Neuronal stem cell (in vitro differentiated cells): ENCODE results near the gene GMPPB.

Experiments
- DNase-seq: peaks from one replicate; pipeline ENCODE4 v3.0.0-alpha.2; 2013; ENCODE audit warnings: low spot score
- H2AFZ ChIP-seq: one replicate; pipeline ENCODE4 v1.6.1; 2013; ENCODE audit warnings: mild to moderate bottlenecking, low read length, inconsistent platforms
- H2AK5ac ChIP-seq: 2 replicates; pipeline ENCODE4 v1.6.1; 2013; ENCODE audit warnings: low read depth, mild to moderate bottlenecking, inconsistent platforms, low read length, moderate library complexity, mixed read lengths
- H2BK120ac ChIP-seq: 2 replicates; pipeline ENCODE4 v1.6.1; 2013; ENCODE audit warnings: low read depth, mild to moderate bottlenecking, inconsistent platforms, low read length, moderate library complexity, mixed read lengths
- H2BK12ac ChIP-seq: one replicate; pipeline ENCODE4 v1.6.1; 2013; ENCODE audit warnings: low read length, inconsistent platforms
- H2BK15ac ChIP-seq: 2 replicates; pipeline ENCODE4 v1.6.1; 2013; ENCODE audit warnings: mild to moderate bottlenecking, low read length, inconsistent platforms, mixed read lengths
- H2BK5ac ChIP-seq: one replicate; pipeline ENCODE4 v1.6.1; 2013; ENCODE audit warnings: inconsistent platforms, mild to moderate bottlenecking, low read length, moderate library complexity
- H3K14ac ChIP-seq: one replicate; pipeline ENCODE4 v1.6.1; 2013; ENCODE audit warnings: low read length, inconsistent platforms
- H3K18ac ChIP-seq: 2 replicates; pipeline ENCODE4 v1.6.1; 2013; ENCODE audit warnings: low read length, inconsistent platforms
- H3K23ac ChIP-seq: 2 replicates; pipeline ENCODE4 v1.6.1; 2013; ENCODE audit warnings: low read depth, mild to moderate bottlenecking, mixed read lengths, low read length, inconsistent platforms; ENCODE audit not compliant: poor library complexity
- H3K27ac ChIP-seq: replicated peaks from 3 replicates; pipeline ENCODE4 v1.5.1; 2013; ENCODE audit warnings: low read length, inconsistent platforms
- H3K27me3 ChIP-seq, 3 experiments: 2 replicates each; pipeline ENCODE4 v1.6.1; 2013; ENCODE audit warnings: low read length in 3 of 3, mild to moderate bottlenecking in 2 of 3, inconsistent platforms in 1 of 3, low read depth in 1 of 3, mixed read lengths in 1 of 3, moderate library complexity in 1 of 3; ENCODE audit not compliant: control insufficient read depth in 3 of 3, insufficient read depth in 3 of 3
- H3K36me3 ChIP-seq, 2 donors: replicated peaks in 1 of 2; 2 replicates each; pipeline ENCODE4 v1.6.1; 2013; ENCODE audit warnings: low read length in 2 of 2; ENCODE audit not compliant: control insufficient read depth in 2 of 2, insufficient read depth in 2 of 2
- H3K4ac ChIP-seq: 2 replicates; pipeline ENCODE4 v1.6.1; 2013; ENCODE audit warnings: inconsistent platforms, mild to moderate bottlenecking, low read length, moderate library complexity
- H3K4me1 ChIP-seq, 2 donors: 1 replicate in 1 of 2; 2 replicates in 1 of 2; pipeline ENCODE4 v1.6.1; 2013; ENCODE audit warnings: low read length in 2 of 2, low read depth in 1 of 2; ENCODE audit not compliant: control insufficient read depth in 2 of 2, insufficient read depth in 1 of 2
- H3K4me2 ChIP-seq: one replicate; pipeline ENCODE4 v1.6.1; 2013; ENCODE audit warnings: mild to moderate bottlenecking, low read length, inconsistent platforms; ENCODE audit not compliant: insufficient read depth, poor library complexity, severe bottlenecking
- H3K4me3 ChIP-seq, 2 donors: 2 replicates each; pipeline ENCODE4 v1.5.1; 2013; ENCODE audit warnings: low read length in 2 of 2, mild to moderate bottlenecking in 2 of 2, inconsistent platforms in 1 of 2, moderate library complexity in 1 of 2
- H3K79me1 ChIP-seq: one replicate; pipeline ENCODE4 v1.6.1; 2013; ENCODE audit warnings: low read depth, mild to moderate bottlenecking, inconsistent platforms, low read length, moderate library complexity
- H3K9ac ChIP-seq: one replicate; pipeline ENCODE4 v1.6.1; 2013; ENCODE audit warnings: mild to moderate bottlenecking, low read depth, low read length, inconsistent platforms; ENCODE audit not compliant: poor library complexity
- H3K9me3 ChIP-seq, 2 donors: replicated peaks in 1 of 2; 2 replicates each; pipeline versions ENCODE3 to v1.6.1; 2013; ENCODE audit warnings: low read length in 2 of 2, mild to moderate bottlenecking in 2 of 2, inconsistent platforms in 1 of 2, low read depth in 1 of 2, mixed read lengths in 1 of 2, moderate library complexity in 1 of 2; ENCODE audit not compliant: control insufficient read depth in 2 of 2, insufficient read depth in 1 of 2
- H4K8ac ChIP-seq: one replicate; pipeline ENCODE4 v1.6.1; 2013; ENCODE audit warnings: low read depth, mild to moderate bottlenecking, inconsistent platforms, low read length, moderate library complexity
- H4K91ac ChIP-seq: one replicate; pipeline ENCODE4 v1.6.1; 2013; ENCODE audit warnings: low read length, low read depth, mild to moderate bottlenecking, inconsistent platforms; ENCODE audit not compliant: poor library complexity
- WGBS, 2 donors: extraction: QIAGEN DNeasy Blood & Tissue Kit; methylation state at CpG; one replicate each; pipeline ENCODE4 v1.1.7; 2013; ENCODE audit warnings: missing lambda C conversion rate in 2 of 2, mixed read lengths in 1 of 2; ENCODE audit not compliant: insufficient read length in 2 of 2, insufficient replicate concordance in 1 of 2; ENCODE audit errors: extremely low coverage in 2 of 2; 5-methylcytosine and 5-hydroxymethylcytosine counted together

GMPPB gene

GRCh38 chr3:49769286-49769915, 45.6 kb upstream of the GMPPB start:
- H4K91ac ChIP-seq, result no peak overlapping the region
- no peak overlapping the region for H3K27ac ChIP-seq
- no peak overlapping the region for H3K9ac ChIP-seq
- no CpG with 5 or more reads among the region's 3 CpGs for WGBS, 2 donors
- no peak for DNase-seq
- peaks cover 0 to 3% of the 10 kb centered on the region in 2 donors for H3K9me3 ChIP-seq
- H3K4me3 ChIP-seq, result no peak overlapping the region
- peaks cover 3% of the 10 kb centered on the region for H3K79me1 ChIP-seq
- H2BK12ac ChIP-seq, result no peak overlapping the region
- no peak overlapping the region for H2BK5ac ChIP-seq
- H2BK15ac ChIP-seq, result no peak overlapping the region
- H3K23ac ChIP-seq, result no peak overlapping the region
- H3K4me2 ChIP-seq, result no peak overlapping the region
- no peak overlapping the region for H2AK5ac ChIP-seq
- H3K36me3 ChIP-seq, result peaks cover 0 to 35% of the 10 kb centered on the region in 2 donors
- no peaks in the 10 kb centered on the region for H3K27me3 ChIP-seq
- no peak overlapping the region for H2BK120ac ChIP-seq
- H3K18ac ChIP-seq, result no peak overlapping the region
- no peak overlapping the region for H2AFZ ChIP-seq
- H3K4ac ChIP-seq, result no peak overlapping the region
- H3K4me1 ChIP-seq, result no peaks in the 10 kb centered on the region
- H3K14ac ChIP-seq, result no peak overlapping the region
- no peak overlapping the region for H4K8ac ChIP-seq

- H2BK15ac ChIP-seq, result no peak overlapping the region
- WGBS, 2 donors, result no CpG with 5 or more reads among the region's 4 CpGs
These were observed 40.2 kb upstream of the GMPPB start for GRCh38 chr3:49763981-49764380.

GRCh38 chr3:49761661-49762060, 37.9 kb upstream of the GMPPB start:
- Histone ChIP-seq H3K79me1 (no peaks in the 10 kb centered on the region), H2AK5ac (no peak overlapping the region), H3K27ac (no peak overlapping the region), H3K4ac (no peak overlapping the region), H2BK12ac (no peak overlapping the region), H3K4me1 (no peaks in the 10 kb centered on the region), H4K8ac (no peak overlapping the region), H3K4me3 (no peak overlapping the region), H3K27me3 (no peaks in the 10 kb centered on the region), H3K9ac (no peak overlapping the region), H3K9me3 (peaks cover 0 to 3% of the 10 kb centered on the region in 2 donors), H2BK15ac (no peak overlapping the region), H4K91ac (no peak overlapping the region), H3K23ac (no peak overlapping the region), H3K4me2 (no peak overlapping the region), H2BK120ac (no peak overlapping the region), H2BK5ac (no peak overlapping the region), H3K18ac (no peak overlapping the region), H2AFZ (no peak overlapping the region), H3K14ac (no peak overlapping the region), H3K36me3 (peaks cover 0 to 26% of the 10 kb centered on the region in 2 donors)
- WGBS, 2 donors, result no CpG with 5 or more reads among the region's 3 CpGs
- DNase-seq, result no peak

More at GRCh38 chr3:49763981-49764380, 40.2 kb upstream of the GMPPB start:
- no peak overlapping the region for H3K18ac ChIP-seq
- H2AK5ac ChIP-seq, result no peak overlapping the region
- DNase-seq, result no peak
- no peak overlapping the region for H4K91ac ChIP-seq
- H3K27ac ChIP-seq, result no peak overlapping the region
- H3K23ac ChIP-seq, result no peak overlapping the region
- no peak overlapping the region for H2BK12ac ChIP-seq
- no peak overlapping the region for H3K4ac ChIP-seq
- no peaks in the 10 kb centered on the region for H3K27me3 ChIP-seq
- no peak overlapping the region for H4K8ac ChIP-seq
- no peaks in the 10 kb centered on the region for H3K79me1 ChIP-seq
- peaks cover 0 to 3% of the 10 kb centered on the region in 2 donors for H3K9me3 ChIP-seq
- H3K4me3 ChIP-seq, result no peak overlapping the region
- H2BK120ac ChIP-seq, result no peak overlapping the region
- H3K14ac ChIP-seq, result no peak overlapping the region
- no peaks in the 10 kb centered on the region for H3K4me1 ChIP-seq
- H2BK5ac ChIP-seq, result no peak overlapping the region
- H2AFZ ChIP-seq, result no peak overlapping the region
- no peak overlapping the region for H3K4me2 ChIP-seq
- H3K9ac ChIP-seq, result no peak overlapping the region
- peaks cover 0 to 26% of the 10 kb centered on the region in 2 donors for H3K36me3 ChIP-seq

GRCh38 chr3:49759226-49759625, 35.5 kb upstream of the GMPPB start:
- DNase-seq, result no peak
- peaks cover 0 to 20% of the 10 kb centered on the region in 2 donors for H3K36me3 ChIP-seq
- H2BK12ac ChIP-seq, result no peak overlapping the region
- H3K9ac ChIP-seq, result no peak overlapping the region
- H2AFZ ChIP-seq, result no peak overlapping the region
- H3K27ac ChIP-seq, result no peak overlapping the region
- H4K8ac ChIP-seq, result no peak overlapping the region
- H4K91ac ChIP-seq, result no peak overlapping the region
- WGBS, 2 donors, result no CpG with 5 or more reads among the region's 1 CpG
- no peak overlapping the region for H3K18ac ChIP-seq
- H3K79me1 ChIP-seq, result no peaks in the 10 kb centered on the region
- H3K14ac ChIP-seq, result no peak overlapping the region
- H3K4me2 ChIP-seq, result no peak overlapping the region
- no peak overlapping the region for H2BK120ac ChIP-seq
- no peak overlapping the region for H3K23ac ChIP-seq
- H3K27me3 ChIP-seq, result no peaks in the 10 kb centered on the region
- H2BK15ac ChIP-seq, result no peak overlapping the region
- H3K9me3 ChIP-seq, result no peaks in the 10 kb centered on the region
- no peak overlapping the region for H3K4me3 ChIP-seq
- no peak overlapping the region for H2BK5ac ChIP-seq
- no peaks in the 10 kb centered on the region for H3K4me1 ChIP-seq
- no peak overlapping the region for H2AK5ac ChIP-seq
- H3K4ac ChIP-seq, result no peak overlapping the region
